K562 (cell line): ENCODE results near the gene GMPR.

Experiments
- MTA3 ChIP-seq: fragments of 450-650 bp; formaldehyde crosslinking; IDR thresholded peaks from 2 replicates; pipeline ENCODE4 v1.6.1; 2017; ENCODE audit warnings: mild to moderate bottlenecking, borderline replicate concordance
- TF ChIP-seq, protein P1 (sequence below): fragments of 250-450 bp; sonication (Bioruptor Pico); IDR thresholded peaks from 2 replicates; pipeline ENCODE4 v1.5.1; 2021; ENCODE audit warnings: mild to moderate bottlenecking

DNA sequence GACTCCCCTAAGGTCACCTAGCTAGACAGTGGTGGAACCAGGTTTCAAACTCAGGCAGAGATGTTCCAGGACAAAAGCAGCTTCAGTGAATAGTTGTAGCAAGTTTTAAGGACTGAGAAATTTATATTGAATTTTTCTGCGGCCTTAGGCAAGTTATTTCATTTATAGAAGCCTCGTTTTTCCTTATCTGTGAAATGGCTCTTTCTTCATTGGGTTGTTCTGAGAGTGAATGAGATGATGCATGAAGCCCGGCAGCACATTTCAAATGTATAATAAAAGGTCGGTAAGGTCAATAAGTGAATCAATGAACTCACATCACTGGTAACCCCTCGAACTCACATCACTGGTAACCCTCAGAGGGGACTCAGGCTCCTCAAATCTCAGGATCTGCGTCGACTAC is 1.1 kb upstream of the GMPR start:
- TF ChIP-seq MTA3, result no peak
- TF ChIP-seq, protein P1, sequence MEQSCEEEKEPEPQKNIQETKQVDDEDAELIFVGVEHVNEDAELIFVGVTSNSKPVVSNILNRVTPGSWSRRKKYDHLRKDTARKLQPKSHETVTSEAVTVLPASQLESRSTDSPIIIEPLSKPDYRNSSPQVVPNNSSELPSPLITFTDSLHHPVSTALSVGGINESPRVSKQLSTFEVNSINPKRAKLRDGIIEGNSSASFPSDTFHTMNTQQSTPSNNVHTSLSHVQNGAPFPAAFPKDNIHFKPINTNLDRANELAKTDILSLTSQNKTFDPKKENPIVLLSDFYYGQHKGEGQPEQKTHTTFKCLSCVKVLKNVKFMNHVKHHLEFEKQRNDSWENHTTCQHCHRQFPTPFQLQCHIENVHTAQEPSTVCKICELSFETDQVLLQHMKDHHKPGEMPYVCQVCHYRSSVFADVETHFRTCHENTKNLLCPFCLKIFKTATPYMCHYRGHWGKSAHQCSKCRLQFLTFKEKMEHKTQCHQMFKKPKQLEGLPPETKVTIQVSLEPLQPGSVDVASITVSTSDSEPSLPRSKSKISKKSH (CRISPR knock-in tag), result no peak
